ENCODE data around the gene TCFL5. TPM values are rescaled to one million over a fixed set of nuclear protein-coding genes. Genes with fewer than 3 reads are reported as not detected.

Gene TCFL5
- total RNA-seq, 1 donor from 2014 or later = 8.2 TPM

- TF ChIP-seq, protein P1, sequence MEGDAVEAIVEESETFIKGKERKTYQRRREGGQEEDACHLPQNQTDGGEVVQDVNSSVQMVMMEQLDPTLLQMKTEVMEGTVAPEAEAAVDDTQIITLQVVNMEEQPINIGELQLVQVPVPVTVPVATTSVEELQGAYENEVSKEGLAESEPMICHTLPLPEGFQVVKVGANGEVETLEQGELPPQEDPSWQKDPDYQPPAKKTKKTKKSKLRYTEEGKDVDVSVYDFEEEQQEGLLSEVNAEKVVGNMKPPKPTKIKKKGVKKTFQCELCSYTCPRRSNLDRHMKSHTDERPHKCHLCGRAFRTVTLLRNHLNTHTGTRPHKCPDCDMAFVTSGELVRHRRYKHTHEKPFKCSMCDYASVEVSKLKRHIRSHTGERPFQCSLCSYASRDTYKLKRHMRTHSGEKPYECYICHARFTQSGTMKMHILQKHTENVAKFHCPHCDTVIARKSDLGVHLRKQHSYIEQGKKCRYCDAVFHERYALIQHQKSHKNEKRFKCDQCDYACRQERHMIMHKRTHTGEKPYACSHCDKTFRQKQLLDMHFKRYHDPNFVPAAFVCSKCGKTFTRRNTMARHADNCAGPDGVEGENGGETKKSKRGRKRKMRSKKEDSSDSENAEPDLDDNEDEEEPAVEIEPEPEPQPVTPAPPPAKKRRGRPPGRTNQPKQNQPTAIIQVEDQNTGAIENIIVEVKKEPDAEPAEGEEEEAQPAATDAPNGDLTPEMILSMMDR (IDR thresholded peaks at IDR 0.05) = no peak
- DNase-seq (no peak), ATAC-seq (no peak)
- H3K9me3 ChIP-seq = no peaks in the 10 kb centered on the region
- H3K4me1 ChIP-seq = no peaks in the 10 kb centered on the region
- H3K27me3 ChIP-seq (ENCODE audit: low read depth) = peaks cover 6% of the 10 kb centered on the region
- no peaks in the 10 kb centered on the region for H3K36me3 ChIP-seq
- intact Hi-C loops (cut with DNase I) = no loop called here
- H3K27ac ChIP-seq = no peak overlapping the region
- no peak overlapping the region for H3K4me3 ChIP-seq
Measured at GRCh38 chr20:62843656-62844055, 18.0 kb downstream of the TCFL5 start.

GRCh38 chr20:62841705-62842212 lies 19.9 kb downstream of the TCFL5 start:
- DNase-seq = no peak
- no peaks in the 10 kb centered on the region for H3K4me1 ChIP-seq
- peaks cover 10% of the 10 kb centered on the region for H3K27me3 ChIP-seq (ENCODE audit: low read depth)
- no peaks in the 10 kb centered on the region for H3K36me3 ChIP-seq
- intact Hi-C loops (cut with DNase I) = no loop called here
- H3K27ac ChIP-seq = no peak overlapping the region
- H3K9me3 ChIP-seq = no peaks in the 10 kb centered on the region
- no peak for ATAC-seq
- H3K4me3 ChIP-seq = no peak overlapping the region
- TF ChIP-seq, protein P1 (IDR thresholded peaks at IDR 0.05) = no peak

DNA sequence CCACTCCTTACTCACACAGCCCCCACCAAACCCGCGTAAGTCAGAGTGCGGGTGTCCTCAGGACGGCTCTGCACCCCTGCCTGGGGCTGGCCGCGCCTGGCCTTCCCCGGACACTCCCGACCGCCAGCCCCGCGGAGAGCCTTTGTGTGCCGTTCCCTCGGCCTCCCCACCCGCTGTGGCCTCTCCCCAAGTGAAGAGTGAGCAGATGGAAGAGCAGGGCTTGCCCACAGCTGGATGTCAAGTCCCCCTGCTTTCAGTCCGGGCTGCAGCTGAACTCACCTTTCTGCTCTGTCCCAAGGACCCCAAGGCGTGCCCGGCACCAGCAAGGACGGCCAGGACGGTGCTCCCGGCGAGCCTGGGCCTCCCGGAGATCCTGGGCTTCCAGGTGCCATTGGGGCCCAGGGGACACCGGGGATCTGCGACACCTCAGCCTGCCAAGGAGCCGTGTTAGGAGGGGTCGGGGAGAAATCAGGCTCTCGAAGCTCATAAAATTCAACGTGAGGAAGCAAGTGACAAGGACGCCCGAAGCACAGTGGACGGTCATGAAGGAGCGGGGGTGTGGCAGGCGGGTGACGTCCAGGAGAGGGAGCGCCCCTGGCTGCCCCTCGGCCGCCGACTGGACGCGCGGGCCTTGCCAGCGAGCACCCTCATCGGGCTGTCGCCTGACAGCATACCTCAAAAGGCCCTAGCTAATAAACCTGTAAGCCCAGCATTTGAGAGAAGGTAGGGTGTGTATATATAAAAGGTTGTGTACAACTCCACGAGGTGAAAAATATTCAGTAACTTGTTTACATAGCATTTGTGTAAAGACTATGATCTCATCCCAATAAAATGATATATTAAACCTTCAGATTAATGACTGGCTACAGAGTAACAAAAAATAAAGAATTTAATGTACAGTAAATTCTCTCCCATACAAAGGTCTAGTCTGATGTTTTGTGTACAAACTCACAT lies 21.1 kb downstream of the TCFL5 start:
- Histone ChIP-seq H3K27ac (no peak overlapping the region), H3K9me3 (no peaks in the 10 kb centered on the region), H3K4me3 (no peak overlapping the region), H3K36me3 (no peaks in the 10 kb centered on the region), H3K27me3 (ENCODE audit: low read depth) (peaks cover 19% of the 10 kb centered on the region), H3K4me1 (no peaks in the 10 kb centered on the region)
- ATAC-seq = no peak
- no peak for DNase-seq
- intact Hi-C loops (cut with DNase I) = no loop called here
- TF ChIP-seq, protein P1 (IDR thresholded peaks at IDR 0.05) = no peak

GRCh38 chr20:62839816-62840215 lies 21.8 kb downstream of the TCFL5 start:
- H3K27ac ChIP-seq = no peak overlapping the region
- H3K27me3 ChIP-seq (ENCODE audit: low read depth) = peaks cover 19% of the 10 kb centered on the region
- H3K4me3 ChIP-seq = no peak overlapping the region
- no peak for ATAC-seq
- H3K4me1 ChIP-seq = no peaks in the 10 kb centered on the region
- TF ChIP-seq, protein P1 (IDR thresholded peaks at IDR 0.05) = no peak
- intact Hi-C loops (cut with DNase I) = no loop called here
- DNase-seq = no peak
- H3K9me3 ChIP-seq = no peaks in the 10 kb centered on the region
- H3K36me3 ChIP-seq = no peaks in the 10 kb centered on the region

- intact Hi-C loops (cut with DNase I) = no loop called here
- Histone ChIP-seq H3K27me3 (ENCODE audit: low read depth) (peaks cover 24% of the 10 kb centered on the region), H3K4me3 (no peak overlapping the region), H3K36me3 (no peaks in the 10 kb centered on the region), H3K27ac (no peak overlapping the region), H3K9me3 (no peaks in the 10 kb centered on the region), H3K4me1 (no peaks in the 10 kb centered on the region)
- TF ChIP-seq, protein P1 (IDR thresholded peaks at IDR 0.05) = no peak
- DNase-seq (no peak), ATAC-seq (no peak)
Measured at GRCh38 chr20:62839261-62839660, 22.4 kb downstream of the TCFL5 start.
